ENCODE results near the gene IER5L.
"Not testable (repeated sequence)": the region's sequence is repeated elsewhere in the genome, so short reads cannot be mapped to it uniquely, and the experiment has no call there.

Gene IER5L

GRCh38 chr9:129164246-129164930 lies 13.7 kb downstream of the IER5L start:
- in situ Hi-C loops (cut with MboI; ENCODE audit: low sequenced_read_pairs) = no loop called here

GRCh38 chr9:129163753-129164152 lies 14.3 kb downstream of the IER5L start:
- in situ Hi-C loops (cut with MboI; ENCODE audit: low sequenced_read_pairs) = no loop called here

- in situ Hi-C loops (cut with MboI; ENCODE audit: low sequenced_read_pairs) = not testable (repeated sequence)
These were observed 14.8 kb downstream of the IER5L start for GRCh38 chr9:129163198-129163670.

- in situ Hi-C loops (cut with MboI; ENCODE audit: low sequenced_read_pairs) = no loop called here
These were observed 15.4 kb downstream of the IER5L start for GRCh38 chr9:129162497-129163197.

- in situ Hi-C loops (cut with MboI; ENCODE audit: low sequenced_read_pairs) = no loop called here
These were observed 16.6 kb downstream of the IER5L start for GRCh38 chr9:129161534-129161837.

- in situ Hi-C loops (cut with MboI; ENCODE audit: low sequenced_read_pairs) = no loop called here
These were observed 17.1 kb downstream of the IER5L start for GRCh38 chr9:129160712-129161533.

GRCh38 chr9:129156163-129156562 lies 21.9 kb downstream of the IER5L start:
- in situ Hi-C loops (cut with MboI; ENCODE audit: low sequenced_read_pairs) = no loop called here

- in situ Hi-C loops (cut with MboI; ENCODE audit: low sequenced_read_pairs) = no loop called here
These were observed 23.1 kb downstream of the IER5L start for GRCh38 chr9:129154866-129155477.

GRCh38 chr9:129151469-129151868 lies 26.6 kb downstream of the IER5L start:
- in situ Hi-C loops (cut with MboI; ENCODE audit: low sequenced_read_pairs) = no loop called here

- in situ Hi-C loops (cut with MboI; ENCODE audit: low sequenced_read_pairs) = no loop called here
These were observed 27.3 kb downstream of the IER5L start for GRCh38 chr9:129150672-129151211.

- in situ Hi-C loops (cut with MboI; ENCODE audit: low sequenced_read_pairs) = no loop called here
These were observed 27.9 kb downstream of the IER5L start for GRCh38 chr9:129150122-129150521.

- in situ Hi-C loops (cut with MboI; ENCODE audit: low sequenced_read_pairs) = loop anchor here (25.0 kb wide), 1 partner anchor 638 kb away; no protein-coding TSS in a partner anchor
These were observed 28.6 kb downstream of the IER5L start for GRCh38 chr9:129149442-129149841.

GRCh38 chr9:129148463-129149204 lies 29.4 kb downstream of the IER5L start:
- in situ Hi-C loops (cut with MboI; ENCODE audit: low sequenced_read_pairs) = loop anchor here (25.0 kb wide), 1 partner anchor 639 kb away; no protein-coding TSS in a partner anchor

- in situ Hi-C loops (cut with MboI; ENCODE audit: low sequenced_read_pairs) = loop anchor here (25.0 kb wide), 1 partner anchor 641 kb away; no protein-coding TSS in a partner anchor
These were observed 31.6 kb downstream of the IER5L start for GRCh38 chr9:129146441-129146941.

GRCh38 chr9:129145841-129146292 lies 32.2 kb downstream of the IER5L start:
- in situ Hi-C loops (cut with MboI; ENCODE audit: low sequenced_read_pairs) = loop anchor here (25.0 kb wide), 1 partner anchor 641 kb away; no protein-coding TSS in a partner anchor

GRCh38 chr9:129145316-129145715 lies 32.7 kb downstream of the IER5L start:
- in situ Hi-C loops (cut with MboI; ENCODE audit: low sequenced_read_pairs) = loop anchor here (25.0 kb wide), 1 partner anchor 642 kb away; no protein-coding TSS in a partner anchor

- in situ Hi-C loops (cut with MboI; ENCODE audit: low sequenced_read_pairs) = loop anchor here (25.0 kb wide), 1 partner anchor 644 kb away; no protein-coding TSS in a partner anchor
These were observed 34.8 kb downstream of the IER5L start for GRCh38 chr9:129143031-129143927.

GRCh38 chr9:129142138-129142935 lies 35.7 kb downstream of the IER5L start:
- in situ Hi-C loops (cut with MboI; ENCODE audit: low sequenced_read_pairs) = loop anchor here (25.0 kb wide), 1 partner anchor 645 kb away; no protein-coding TSS in a partner anchor

All from HL-60/S4 treated with phorbol 12-myristate 13-acetate at 8.2 ng/mL for 4 days and 3 days (cell line).